Type B pancreatic cell (in vitro differentiated cells): ENCODE results near the gene SUGP1. TPM values are rescaled to one million over a fixed set of nuclear protein-coding genes. Genes with fewer than 3 reads are reported as not detected.
A peak's percentile ranks its signal among the peaks of the same experiment; 100 is the strongest.

ENCODE experiments used
- DNase-seq: peaks from one replicate; pipeline ENCODE4 v3.0.0; 2021; ENCODE audit warnings: mixed read lengths; ENCODE audit not compliant: unreplicated experiment; ENCODE audit errors: extremely low spot score
- H3K27ac Mint-ChIP-seq: 2 replicates; pipeline ENCODE4 v1.8.0; 2021; ENCODE audit warnings: mild to moderate bottlenecking, mixed read lengths
- H3K27me3 Mint-ChIP-seq: 2 replicates; pipeline ENCODE4 v1.8.0; 2021; ENCODE audit warnings: mixed read lengths
- H3K36me3 Mint-ChIP-seq: 2 replicates; pipeline ENCODE4 v1.8.0; 2021; ENCODE audit warnings: mixed read lengths
- H3K4me1 Mint-ChIP-seq: one replicate; pipeline ENCODE4 v1.8.0; 2021; ENCODE audit warnings: mixed read lengths; ENCODE audit not compliant: unreplicated experiment
- H3K4me3 Mint-ChIP-seq: 2 replicates; pipeline ENCODE4 v1.8.0; 2021; ENCODE audit warnings: mild to moderate bottlenecking, mixed read lengths
- H3K9me3 Mint-ChIP-seq: 2 replicates; pipeline ENCODE4 v1.8.0; 2021; ENCODE audit warnings: mixed read lengths
- CTCF ChIP-seq: fragments of 200-600 bp; sonication (generic); conservative IDR thresholded peaks from 2 replicates; pipeline ENCODE4 v1.5.0; 2021; ENCODE audit warnings: antibody characterized with exemption, mild to moderate bottlenecking
- total RNA-seq: library from RNA; stranded (reverse); gene quantifications from 2 replicates; pipeline ENCODE4 v1.2.1, GENCODE V29; 2021; ENCODE audit warnings: low replicate concordance

SUGP1 gene
- total RNA-seq, 1 donor from 2014 or later = 86.8 TPM

- H3K4me3 Mint-ChIP-seq = no peak overlapping the region
- H3K27ac Mint-ChIP-seq = no peak overlapping the region
- peaks cover 3% of the 10 kb centered on the region for H3K4me1 Mint-ChIP-seq
- DNase-seq = no peak
- H3K9me3 Mint-ChIP-seq = no peaks in the 10 kb centered on the region
- H3K27me3 Mint-ChIP-seq = no peaks in the 10 kb centered on the region
- no peak for TF ChIP-seq CTCF
- H3K36me3 Mint-ChIP-seq = peaks cover 19% of the 10 kb centered on the region
Observed at GRCh38 chr19:19329126-19329525, 8.8 kb upstream of the SUGP1 start.

- Mint-ChIP-seq H3K9me3 (no peaks in the 10 kb centered on the region), H3K27me3 (no peaks in the 10 kb centered on the region), H3K4me1 (peaks cover 9% of the 10 kb centered on the region), H3K36me3 (peaks cover 24% of the 10 kb centered on the region), H3K4me3 (no peak overlapping the region), H3K27ac (no peak overlapping the region)
- DNase-seq = no peak
- TF ChIP-seq CTCF = no peak
Observed at GRCh38 chr19:19327672-19328071, 7.4 kb upstream of the SUGP1 start.

- H3K27me3 Mint-ChIP-seq = no peaks in the 10 kb centered on the region
- H3K36me3 Mint-ChIP-seq = peaks cover 22% of the 10 kb centered on the region
- no peak for TF ChIP-seq CTCF
- peaks cover 13% of the 10 kb centered on the region for H3K4me1 Mint-ChIP-seq
- H3K9me3 Mint-ChIP-seq = no peaks in the 10 kb centered on the region
- no peak for DNase-seq
- peak overlapping the region; percentile 67 for H3K4me3 Mint-ChIP-seq
- peak overlapping the region; percentile 27 for H3K27ac Mint-ChIP-seq
Observed at GRCh38 chr19:19324059-19324770, 3.9 kb upstream of the SUGP1 start.

GRCh38 chr19:19321141-19321577, 850 bp upstream of the SUGP1 start:
- Mint-ChIP-seq H3K27me3 (no peaks in the 10 kb centered on the region), H3K4me1 (peaks cover 13% of the 10 kb centered on the region), H3K4me3 (peak overlapping the region; percentile 100), H3K27ac (peak overlapping the region; percentile 100), H3K9me3 (no peaks in the 10 kb centered on the region), H3K36me3 (peaks cover 16% of the 10 kb centered on the region)
- TF ChIP-seq CTCF = no peak
- DNase-seq = no peak

- no peak for DNase-seq
- no peaks in the 10 kb centered on the region for H3K27me3 Mint-ChIP-seq
- H3K9me3 Mint-ChIP-seq = no peaks in the 10 kb centered on the region
- TF ChIP-seq CTCF = no peak
- peak overlapping the region; percentile 100 for H3K27ac Mint-ChIP-seq
- peak overlapping the region; percentile 100 for H3K4me3 Mint-ChIP-seq
- H3K36me3 Mint-ChIP-seq = peaks cover 12% of the 10 kb centered on the region
- H3K4me1 Mint-ChIP-seq = peaks cover 13% of the 10 kb centered on the region
Observed at GRCh38 chr19:19319732-19320360, 463 bp downstream of the SUGP1 start.
